Measurements from ENCODE around the gene SP3.

The SP3 gene

GRCh38 chr2:173996766-173997165 lies 31.6 kb upstream of the SP3 start:
- no peak for DNase-seq

DNA sequence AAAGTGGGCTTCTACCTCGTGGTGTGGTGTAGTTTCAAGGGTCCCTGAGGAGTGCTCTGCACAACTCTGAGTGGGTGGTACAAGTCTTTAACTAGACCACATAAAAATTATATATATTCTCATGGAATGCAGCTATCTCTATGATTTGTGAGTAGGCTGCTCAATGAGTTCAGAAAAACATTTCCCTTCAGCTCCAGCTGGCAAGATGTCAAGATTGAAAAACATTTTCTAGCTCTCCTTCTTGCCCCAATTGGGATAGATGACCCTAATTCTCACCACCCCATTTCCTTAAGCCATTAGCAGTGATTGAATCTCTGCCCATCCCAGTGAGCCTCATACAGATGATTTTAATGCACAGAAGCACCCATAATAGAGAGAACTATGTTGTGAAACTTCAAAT lies 28.3 kb upstream of the SP3 start:
- DNase-seq = no peak

DNA sequence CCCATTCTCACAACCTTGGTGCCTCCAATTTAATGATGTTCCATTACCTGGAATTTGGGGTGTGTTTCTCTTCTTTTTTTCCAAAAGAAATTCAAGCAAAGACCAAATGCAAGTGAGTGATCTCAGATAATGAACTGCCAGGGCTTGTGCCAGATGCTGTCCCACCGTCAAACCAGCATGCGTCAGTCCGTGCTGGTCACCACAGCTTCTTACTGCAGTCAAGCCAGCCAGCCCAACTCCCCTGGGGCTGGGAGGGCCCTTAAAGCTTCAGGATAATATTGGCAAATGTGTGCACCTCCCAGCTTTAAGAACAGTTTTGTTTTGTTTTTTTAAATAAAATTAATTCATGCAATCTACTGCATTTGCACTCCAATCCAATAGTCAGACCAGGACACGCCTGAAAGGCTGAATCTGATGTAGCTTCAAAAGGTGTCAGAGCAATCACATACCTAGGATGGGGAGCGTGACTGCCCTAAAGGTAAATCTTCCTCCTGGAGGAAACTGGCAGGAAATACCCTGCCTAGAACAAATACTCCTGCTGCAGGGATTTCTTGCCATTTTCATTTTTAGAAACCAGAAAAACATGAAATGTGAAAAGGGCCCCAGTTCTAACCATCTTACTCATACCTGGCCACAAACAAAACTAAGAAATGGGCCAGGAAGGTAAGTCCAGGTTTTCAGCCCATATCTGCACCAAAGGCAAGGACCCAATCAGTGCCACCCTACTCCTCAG lies 26.8 kb upstream of the SP3 start:
- DNase-seq = no peak

- no peak for DNase-seq
Measured at GRCh38 chr2:173990970-173991819, 26.0 kb upstream of the SP3 start.

DNA sequence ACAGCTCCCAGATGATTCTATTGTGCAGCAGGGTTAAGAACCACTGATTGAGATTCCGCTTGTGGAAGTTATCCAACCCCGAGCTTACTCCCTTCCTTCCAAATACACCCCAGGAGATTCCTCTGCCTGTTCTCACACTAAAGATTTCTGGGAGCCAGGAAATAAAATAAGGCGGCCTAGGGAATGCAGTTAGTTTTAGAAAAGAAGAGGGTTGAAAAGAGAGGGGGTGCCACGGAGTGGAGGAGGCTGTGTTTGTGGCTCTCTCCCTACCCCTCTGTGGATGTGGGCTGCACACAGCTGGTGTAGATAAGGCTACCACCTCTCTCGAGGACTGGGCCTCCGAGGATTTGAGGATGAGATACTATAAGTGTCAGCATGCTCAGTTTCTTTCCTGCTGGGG lies 25.1 kb upstream of the SP3 start:
- DNase-seq = no peak

DNA sequence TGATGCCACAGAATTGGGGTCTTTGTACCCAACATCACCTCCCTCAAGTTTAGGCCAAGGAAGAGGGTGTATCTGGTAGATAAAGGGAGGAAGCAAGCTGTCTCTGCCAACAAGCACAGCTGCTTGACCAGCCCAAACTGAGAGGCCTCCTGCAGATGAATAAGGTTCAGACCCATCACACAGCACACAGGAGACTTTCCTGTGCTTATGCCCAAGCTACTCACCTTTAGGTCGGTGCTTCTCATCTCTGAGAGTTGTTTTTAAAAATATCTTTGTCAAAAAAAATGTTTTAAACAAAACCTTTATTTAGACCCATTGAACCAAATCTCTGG lies 24.7 kb upstream of the SP3 start:
- no peak for DNase-seq

DNA sequence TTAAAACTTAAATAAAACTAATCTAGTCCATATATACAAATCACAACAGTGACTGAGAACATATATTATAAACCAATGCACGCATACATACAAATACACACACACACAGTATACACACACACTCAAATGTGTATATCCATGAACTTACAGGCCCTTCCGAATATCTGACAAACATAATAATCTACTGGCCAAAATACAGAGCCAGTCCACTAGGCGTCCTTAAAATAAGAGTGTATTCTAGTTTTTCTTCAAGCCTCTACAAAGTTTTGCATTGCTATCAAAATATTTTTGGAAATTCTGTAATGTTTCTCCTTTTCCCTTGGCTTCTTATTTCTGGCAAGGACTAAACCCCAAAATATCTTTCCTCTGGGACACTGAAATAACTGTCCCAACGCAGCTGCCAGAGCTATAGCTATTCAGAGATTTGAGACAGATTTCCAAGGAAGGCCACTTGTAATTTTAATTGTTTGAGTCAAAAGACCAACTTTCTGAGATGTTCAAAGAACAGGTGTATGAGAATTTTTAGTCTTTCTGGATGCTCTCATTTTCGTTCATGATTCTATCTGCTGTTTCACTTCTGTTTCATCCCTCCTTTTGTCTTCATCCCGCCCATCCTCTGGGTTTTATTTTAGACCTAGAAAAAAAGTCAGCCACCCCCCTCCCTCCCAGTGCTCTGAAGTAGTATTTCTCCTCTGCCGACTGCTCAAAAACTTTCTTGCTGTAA lies 24.1 kb upstream of the SP3 start:
- DNase-seq = no peak

GRCh38 chr2:173986805-173987204 lies 21.6 kb upstream of the SP3 start:
- DNase-seq = no peak

DNA sequence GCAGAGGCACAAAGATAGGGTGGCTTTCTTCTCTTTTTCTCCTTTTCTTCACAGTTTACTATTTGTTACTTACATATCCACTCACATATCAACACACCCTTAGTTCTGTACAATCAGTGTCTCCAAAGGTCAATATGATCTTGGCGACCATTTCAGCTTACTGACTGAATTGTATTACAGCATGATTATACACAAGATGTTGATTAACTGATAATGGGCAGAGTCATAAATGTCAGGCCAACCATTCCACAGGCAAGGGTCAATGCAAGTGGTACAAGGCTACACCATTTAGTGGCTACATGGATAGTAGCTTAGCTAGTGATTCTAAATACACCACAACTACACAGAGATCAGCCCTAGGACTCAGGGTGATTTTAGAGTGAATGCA lies 20.4 kb upstream of the SP3 start:
- DNase-seq = no peak

DNA sequence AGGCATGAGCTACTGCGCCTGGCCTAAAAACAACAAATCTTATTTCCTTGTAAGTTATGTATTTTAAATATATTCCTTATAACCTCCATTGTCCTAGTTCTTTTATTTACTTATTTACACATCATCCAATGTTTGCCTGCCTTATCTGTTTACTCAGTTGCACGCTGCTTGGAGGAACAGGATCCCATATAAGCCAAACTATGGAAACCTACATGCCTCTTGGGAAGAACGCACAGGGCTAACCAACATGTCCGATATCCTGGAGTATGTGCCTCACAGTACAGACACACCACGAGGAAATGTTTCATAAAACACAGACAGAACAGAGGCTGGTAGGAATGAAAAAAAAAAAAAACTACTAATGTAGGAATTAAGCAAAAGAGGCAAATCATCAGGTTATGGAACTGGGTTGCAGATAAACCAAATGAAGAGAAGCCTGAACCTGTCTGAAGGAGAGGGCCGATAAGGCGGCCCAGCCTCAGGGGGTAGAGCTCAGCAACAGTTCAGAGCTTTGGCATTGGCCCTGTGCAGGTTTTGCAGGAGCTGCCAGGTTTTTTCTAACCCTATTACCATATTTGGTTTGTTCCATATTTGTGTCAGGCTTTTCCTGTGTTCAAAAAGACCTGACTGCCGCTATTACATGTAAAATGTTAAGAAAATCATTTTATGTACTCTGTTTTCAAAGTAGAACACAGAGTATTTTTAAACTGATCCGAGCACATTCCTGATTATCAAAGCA lies 19.9 kb upstream of the SP3 start:
- peak in 1 of 2 experiments; percentile 10 for DNase-seq

- no peak for DNase-seq
Measured at GRCh38 chr2:173983391-173983871, 18.3 kb upstream of the SP3 start.

DNA sequence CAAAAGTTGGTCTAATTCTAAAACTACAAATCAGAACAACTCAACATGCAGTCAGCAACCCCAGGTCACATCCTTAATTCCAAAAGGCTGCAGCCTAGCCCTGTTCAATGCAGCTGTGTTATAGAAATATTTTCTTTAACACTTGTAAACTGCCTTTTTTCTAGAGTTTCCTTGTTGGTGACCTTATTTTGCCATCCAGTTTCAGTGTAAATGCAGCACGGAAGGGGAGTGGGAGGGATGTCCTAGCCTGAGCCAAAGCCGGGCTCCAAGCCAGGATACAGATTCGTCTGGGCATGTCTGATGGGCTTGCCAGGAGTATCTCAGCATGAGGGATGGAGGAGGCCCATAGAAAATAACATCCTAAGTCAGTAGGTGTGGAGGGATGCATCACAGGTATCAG lies 17.7 kb upstream of the SP3 start:
- peak; percentile 10 to 60 for DNase-seq

- no peak for DNase-seq
Measured at GRCh38 chr2:173982182-173982714, 17.1 kb upstream of the SP3 start.

DNA sequence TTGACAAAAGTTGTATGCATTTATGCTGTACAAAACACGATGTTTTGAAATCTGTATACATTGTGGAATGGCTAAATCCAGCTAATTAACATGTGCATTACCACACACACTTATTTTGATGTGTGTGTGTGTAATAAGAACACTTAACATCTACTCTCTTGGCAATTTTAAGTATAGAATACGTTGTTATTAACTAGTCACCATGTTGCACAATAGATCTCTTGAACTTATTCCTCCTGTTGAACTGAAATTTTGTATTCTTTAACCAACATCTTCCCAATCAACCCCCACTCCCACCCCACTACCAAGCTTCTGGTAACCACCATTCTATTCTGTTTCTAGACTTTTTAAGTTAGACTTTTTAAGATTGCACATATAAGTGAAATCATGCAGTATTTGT lies 16.3 kb upstream of the SP3 start:
- DNase-seq = no peak

- no peak for DNase-seq
Measured at GRCh38 chr2:173979751-173980351, 14.7 kb upstream of the SP3 start.

DNA sequence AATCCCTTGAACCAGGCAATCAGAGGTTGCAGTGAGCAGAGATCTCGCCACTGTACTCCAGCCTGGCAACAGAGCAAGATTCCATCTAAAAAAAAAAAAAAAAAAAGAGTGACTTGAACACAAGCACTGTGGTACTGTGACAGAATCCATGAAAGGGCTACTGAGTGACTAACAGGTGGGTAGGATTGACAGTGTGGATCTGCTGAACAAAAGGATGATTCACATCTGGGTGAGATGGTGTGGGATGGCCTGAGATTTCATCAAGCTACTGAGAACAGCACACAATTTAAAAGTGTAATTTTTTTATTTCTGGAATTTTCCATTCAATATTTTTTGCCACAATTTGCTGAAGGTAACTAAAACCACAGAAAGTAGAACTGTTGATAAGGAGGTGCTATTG lies 13.3 kb upstream of the SP3 start:
- DNase-seq = no peak

- no peak for DNase-seq
Measured at GRCh38 chr2:173972636-173973035, 7.5 kb upstream of the SP3 start.

DNA sequence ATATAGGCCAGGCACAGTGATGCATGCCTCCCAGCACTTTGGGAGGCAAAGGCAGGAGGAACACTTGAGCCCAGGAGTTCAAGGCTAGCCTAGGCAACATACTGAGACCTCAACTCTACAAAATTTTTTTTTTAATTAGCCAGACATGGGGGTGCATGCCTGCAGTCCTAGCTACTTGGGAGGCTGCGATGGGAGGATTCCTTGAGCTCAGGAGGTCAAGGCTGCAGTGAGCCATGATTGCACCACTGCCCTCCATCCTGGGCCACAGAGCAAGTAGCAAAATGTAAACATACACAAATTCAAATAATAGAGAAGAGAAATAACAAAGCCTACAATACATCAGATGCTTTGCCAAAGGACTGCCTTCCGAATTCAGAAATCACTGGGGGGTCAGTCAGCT lies 7.0 kb upstream of the SP3 start:
- DNase-seq = no peak

DNA sequence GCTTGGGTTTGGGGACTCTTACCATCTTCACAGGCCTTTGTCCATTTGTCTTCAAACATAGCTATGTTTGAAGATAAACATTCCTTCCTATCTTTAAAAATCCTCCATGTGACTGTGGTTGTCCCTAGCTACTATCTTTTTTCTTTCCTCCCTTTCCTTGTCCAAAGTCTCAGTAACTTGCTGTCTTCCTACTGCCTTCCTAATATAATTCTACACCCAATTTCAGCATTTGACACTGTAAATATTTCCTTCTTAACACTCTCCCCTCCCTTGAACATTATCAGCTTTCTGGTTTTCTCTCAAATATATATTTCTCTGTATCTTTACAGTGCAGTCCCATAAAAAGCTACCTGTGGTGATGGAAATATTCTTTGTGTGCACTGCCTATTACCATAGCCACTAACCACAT lies 5.3 kb upstream of the SP3 start:
- no peak for DNase-seq

- DNase-seq = no peak
Measured at GRCh38 chr2:173969886-173970285, 4.7 kb upstream of the SP3 start.

DNA sequence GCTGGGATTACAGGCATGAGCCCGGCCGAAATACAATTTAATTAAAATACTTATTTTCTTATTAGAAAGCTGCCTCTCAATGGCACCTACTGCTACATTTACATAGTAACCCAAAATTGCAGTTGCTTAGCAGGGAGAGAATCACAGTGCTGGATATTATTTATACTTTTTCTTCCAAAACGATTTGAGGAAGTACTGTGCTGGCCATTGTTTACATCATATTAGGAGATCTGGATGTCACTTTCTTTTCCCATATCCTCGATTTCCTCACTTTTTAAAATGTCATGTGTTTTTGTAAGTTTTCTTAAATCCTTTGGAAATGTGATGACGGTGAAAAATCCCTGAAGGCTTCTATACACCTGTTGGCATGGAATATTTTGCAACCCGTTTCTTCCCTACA lies 3.4 kb upstream of the SP3 start:
- no peak for DNase-seq

Measured in cerebellar nuclear complex (tissue), 1 donor.